Astrocyte (in vitro differentiated cells and primary cell): ENCODE data around the gene TAP2. TPM values are rescaled to one million over a fixed set of nuclear protein-coding genes. Genes with fewer than 3 reads are reported as not detected.

Experiments used
- DNase-seq: peaks from one replicate; pipeline ENCODE4 v3.0.0-alpha.2; 2010; ENCODE audit warnings: low read depth
- FAIRE-seq: peaks from 2 replicates; lab custom pipeline; 2011; peaks lifted over from hg19 to GRCh38; lab: Jason Lieb, UNC
- H2AFZ ChIP-seq: 2 replicates; pipeline ENCODE4 v1.6.0; 2012; ENCODE audit warnings: low read depth, low read length, inconsistent platforms
- H3K27ac ChIP-seq: 2 replicates; pipeline ENCODE4 v1.5.1; 2011; ENCODE audit warnings: low read depth, low read length, inconsistent platforms
- H3K27me3 ChIP-seq: 2 replicates; pipeline ENCODE4 v1.6.0; 2011; ENCODE audit warnings: low read length, inconsistent platforms; ENCODE audit not compliant: insufficient read depth
- H3K36me3 ChIP-seq: 2 replicates; pipeline ENCODE4 v1.5.1; 2011; ENCODE audit warnings: low read length, inconsistent platforms; ENCODE audit not compliant: insufficient read depth
- H3K4me1 ChIP-seq: 2 replicates; pipeline ENCODE4 v1.5.1; 2011; ENCODE audit warnings: low read length, inconsistent platforms; ENCODE audit not compliant: insufficient read depth
- H3K4me2 ChIP-seq: 2 replicates; pipeline ENCODE4 v1.6.0; 2012; ENCODE audit warnings: low read length, inconsistent platforms
- H3K4me3 ChIP-seq: 2 replicates; pipeline ENCODE4 v1.5.1; 2011; ENCODE audit warnings: low read depth, mild to moderate bottlenecking, low read length, inconsistent platforms; ENCODE audit not compliant: insufficient read depth
- H3K79me2 ChIP-seq: 2 replicates; pipeline ENCODE4 v1.6.0; 2012; ENCODE audit warnings: mild to moderate bottlenecking, low read length, inconsistent platforms; ENCODE audit not compliant: insufficient read depth
- H3K9ac ChIP-seq: 2 replicates; pipeline ENCODE4 v1.6.0; 2012; ENCODE audit warnings: mild to moderate bottlenecking, low read length, inconsistent platforms
- H3K9me3 ChIP-seq: 2 replicates; pipeline ENCODE4 v1.5.1; 2012; ENCODE audit warnings: low read depth, mild to moderate bottlenecking, low read length, inconsistent platforms; ENCODE audit not compliant: insufficient read depth
- H4K20me1 ChIP-seq: 2 replicates; pipeline ENCODE4 v1.6.0; 2012; ENCODE audit warnings: low read length, inconsistent platforms; ENCODE audit not compliant: insufficient read depth
- H3K27ac Mint-ChIP-seq: one replicate; pipeline ENCODE4 v1.8.0; 2021; ENCODE audit warnings: mild to moderate bottlenecking, mixed read lengths; ENCODE audit not compliant: unreplicated experiment
- H3K27me3 Mint-ChIP-seq: one replicate; pipeline ENCODE4 v1.8.0; 2021; ENCODE audit warnings: low read depth, mixed read lengths; ENCODE audit not compliant: unreplicated experiment
- H3K36me3 Mint-ChIP-seq: one replicate; pipeline ENCODE4 v1.8.0; 2021; ENCODE audit warnings: low read depth, mixed read lengths; ENCODE audit not compliant: unreplicated experiment
- H3K4me1 Mint-ChIP-seq: one replicate; pipeline ENCODE4 v1.8.0; 2021; ENCODE audit warnings: low read depth, mixed read lengths; ENCODE audit not compliant: unreplicated experiment
- H3K4me3 Mint-ChIP-seq: one replicate; pipeline ENCODE4 v1.8.0; 2021; ENCODE audit warnings: mild to moderate bottlenecking, moderate library complexity, mixed read lengths; ENCODE audit not compliant: unreplicated experiment
- H3K9me3 Mint-ChIP-seq: one replicate; pipeline ENCODE4 v1.8.0; 2021; ENCODE audit warnings: mild to moderate bottlenecking, mixed read lengths; ENCODE audit not compliant: unreplicated experiment
- EZH2 ChIP-seq: IDR thresholded peaks from 2 replicates; pipeline ENCODE4 v1.6.1; 2012; ENCODE audit warnings: mild to moderate bottlenecking, low read length, inconsistent platforms; ENCODE audit not compliant: insufficient read depth
- total RNA-seq: library from RNA; stranded (reverse); gene quantifications from 2 replicates; pipeline ENCODE4 v1.2.1, GENCODE V29; 2021
- TF ChIP-seq, protein P1 (sequence below): IDR thresholded peaks from 2 replicates; pipeline ENCODE4 v1.5.1; 2011; ENCODE audit warnings: low read depth, mild to moderate bottlenecking, inconsistent platforms, low read length, moderate library complexity; ENCODE audit not compliant: insufficient read depth

TAP2 gene
- total RNA-seq, 1 donor from 2014 or later = 118 TPM

DNA sequence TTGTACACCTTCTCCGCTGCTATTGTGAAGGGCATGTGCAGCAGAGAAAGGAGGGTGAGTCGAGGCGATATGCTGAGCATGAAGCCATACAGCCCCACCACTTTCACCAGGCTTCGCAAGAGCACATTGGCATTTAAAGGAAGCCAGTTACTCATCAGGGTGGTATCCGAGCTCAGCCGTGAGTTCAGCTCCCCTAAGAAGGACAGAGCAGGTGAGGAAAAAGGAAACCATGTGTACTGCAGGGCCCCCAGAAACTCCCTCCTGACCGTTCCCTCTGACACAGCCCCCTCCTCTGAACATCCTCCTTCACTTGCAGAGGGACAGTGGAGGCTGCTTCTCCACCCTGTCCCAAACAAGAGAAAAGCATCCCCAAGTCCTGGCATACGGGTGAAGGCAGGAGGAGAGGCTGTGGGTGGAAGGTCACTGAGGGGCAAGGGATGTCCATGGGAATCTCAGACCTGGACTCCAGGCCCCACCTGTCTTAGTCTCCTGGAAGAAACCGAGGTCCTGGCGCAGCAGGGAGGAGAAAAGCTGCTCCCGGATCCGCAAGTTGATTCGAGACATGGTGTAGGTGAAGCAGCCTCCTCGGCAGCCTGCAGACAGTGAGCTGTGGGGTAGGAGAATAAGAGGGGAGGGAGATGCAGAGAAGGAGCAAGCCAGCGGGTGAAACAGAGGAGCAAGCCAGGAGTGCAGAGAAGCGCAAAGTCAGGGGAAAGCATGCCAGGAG is 3.2 kb downstream of the TAP2 start:
- DNase-seq (no peak), FAIRE-seq (no peak)
- H3K9ac ChIP-seq = no peak overlapping the region
- no peaks in the 10 kb centered on the region for H3K9me3 ChIP-seq
- Mint-ChIP-seq H3K4me3 (peak overlapping the region; percentile 40), H3K27ac (no peak overlapping the region), H3K36me3 (peaks cover 31% of the 10 kb centered on the region), H3K9me3 (no peaks in the 10 kb centered on the region), H3K4me1 (peaks cover 19% of the 10 kb centered on the region), H3K27me3 (no peaks in the 10 kb centered on the region)
- no peaks in the 10 kb centered on the region for H3K36me3 ChIP-seq
- H3K27me3 ChIP-seq = no peaks in the 10 kb centered on the region
- TF ChIP-seq, protein P1, sequence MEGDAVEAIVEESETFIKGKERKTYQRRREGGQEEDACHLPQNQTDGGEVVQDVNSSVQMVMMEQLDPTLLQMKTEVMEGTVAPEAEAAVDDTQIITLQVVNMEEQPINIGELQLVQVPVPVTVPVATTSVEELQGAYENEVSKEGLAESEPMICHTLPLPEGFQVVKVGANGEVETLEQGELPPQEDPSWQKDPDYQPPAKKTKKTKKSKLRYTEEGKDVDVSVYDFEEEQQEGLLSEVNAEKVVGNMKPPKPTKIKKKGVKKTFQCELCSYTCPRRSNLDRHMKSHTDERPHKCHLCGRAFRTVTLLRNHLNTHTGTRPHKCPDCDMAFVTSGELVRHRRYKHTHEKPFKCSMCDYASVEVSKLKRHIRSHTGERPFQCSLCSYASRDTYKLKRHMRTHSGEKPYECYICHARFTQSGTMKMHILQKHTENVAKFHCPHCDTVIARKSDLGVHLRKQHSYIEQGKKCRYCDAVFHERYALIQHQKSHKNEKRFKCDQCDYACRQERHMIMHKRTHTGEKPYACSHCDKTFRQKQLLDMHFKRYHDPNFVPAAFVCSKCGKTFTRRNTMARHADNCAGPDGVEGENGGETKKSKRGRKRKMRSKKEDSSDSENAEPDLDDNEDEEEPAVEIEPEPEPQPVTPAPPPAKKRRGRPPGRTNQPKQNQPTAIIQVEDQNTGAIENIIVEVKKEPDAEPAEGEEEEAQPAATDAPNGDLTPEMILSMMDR = no peak
- TF ChIP-seq EZH2 = no peak
- no peak overlapping the region for H2AFZ ChIP-seq
- H4K20me1 ChIP-seq = peaks cover 8% of the 10 kb centered on the region
- H3K79me2 ChIP-seq = peaks cover 9% of the 10 kb centered on the region
- H3K4me3 ChIP-seq = no peak overlapping the region
- peaks cover 10% of the 10 kb centered on the region for H3K4me1 ChIP-seq
- H3K27ac ChIP-seq = no peak overlapping the region
- no peak overlapping the region for H3K4me2 ChIP-seq

DNA sequence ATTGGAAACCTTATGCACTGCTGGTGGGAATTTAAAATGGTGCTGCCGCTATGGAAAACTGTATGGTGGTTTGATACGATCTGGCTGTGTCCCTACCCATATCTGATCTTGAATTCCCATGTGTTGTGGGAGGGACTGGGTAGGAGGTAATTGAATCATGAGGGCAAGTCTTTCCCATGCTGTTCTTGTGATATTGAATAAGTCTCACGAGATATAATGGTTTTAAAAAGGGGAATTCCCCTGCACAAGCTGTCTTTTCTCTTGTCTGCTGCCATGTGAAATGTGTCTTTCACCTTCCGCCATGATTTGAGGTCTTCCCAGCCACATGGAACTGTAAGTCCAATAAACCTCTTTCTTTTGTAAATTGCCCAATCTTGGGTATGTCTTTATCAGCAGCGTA is 4.9 kb downstream of the TAP2 start:
- Mint-ChIP-seq H3K27me3 (no peaks in the 10 kb centered on the region), H3K9me3 (no peaks in the 10 kb centered on the region), H3K4me3 (no peak overlapping the region), H3K4me1 (peaks cover 19% of the 10 kb centered on the region), H3K36me3 (peaks cover 45% of the 10 kb centered on the region), H3K27ac (no peak overlapping the region)
- DNase-seq (no peak), FAIRE-seq (no peak)
- Histone ChIP-seq H3K36me3 (no peaks in the 10 kb centered on the region), H3K27ac (no peak overlapping the region), H3K4me3 (no peak overlapping the region), H3K9me3 (no peaks in the 10 kb centered on the region), H4K20me1 (peaks cover 8% of the 10 kb centered on the region), H3K9ac (no peak overlapping the region), H3K4me1 (peaks cover 10% of the 10 kb centered on the region), H3K27me3 (no peaks in the 10 kb centered on the region), H2AFZ (no peak overlapping the region), H3K79me2 (peaks cover 9% of the 10 kb centered on the region), H3K4me2 (no peak overlapping the region)
- no peak for TF ChIP-seq EZH2
- TF ChIP-seq, protein P1 = no peak

DNA sequence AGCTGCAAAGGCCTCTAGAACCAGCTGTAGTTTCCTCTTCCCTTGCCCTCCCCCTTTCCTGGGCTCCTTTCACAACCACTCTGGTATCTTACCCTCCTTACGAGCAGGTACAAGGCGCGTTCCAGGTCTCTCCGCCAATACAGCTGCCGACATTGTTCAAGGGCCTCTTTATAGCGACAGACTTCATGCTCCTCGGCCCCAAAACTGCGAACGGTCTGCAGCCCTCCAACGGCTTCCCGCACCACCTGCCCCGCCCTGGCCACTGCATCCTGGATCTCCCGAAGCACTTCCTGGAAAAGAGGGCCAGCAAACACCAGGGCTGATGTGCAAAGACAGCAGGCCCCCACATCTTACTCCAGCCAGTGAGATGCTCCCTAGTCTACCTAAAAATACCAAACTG is 6.0 kb downstream of the TAP2 start:
- Mint-ChIP-seq H3K4me3 (no peak overlapping the region), H3K4me1 (peaks cover 19% of the 10 kb centered on the region), H3K27me3 (no peaks in the 10 kb centered on the region), H3K27ac (no peak overlapping the region), H3K36me3 (peaks cover 46% of the 10 kb centered on the region), H3K9me3 (no peaks in the 10 kb centered on the region)
- Histone ChIP-seq H3K4me2 (no peak overlapping the region), H3K79me2 (peaks cover 6% of the 10 kb centered on the region), H3K27me3 (no peaks in the 10 kb centered on the region), H3K9ac (no peak overlapping the region), H3K27ac (no peak overlapping the region), H3K4me1 (peaks cover 5% of the 10 kb centered on the region), H2AFZ (no peak overlapping the region), H3K36me3 (peaks cover 4% of the 10 kb centered on the region), H3K4me3 (no peak overlapping the region), H3K9me3 (no peaks in the 10 kb centered on the region), H4K20me1 (peaks cover 8% of the 10 kb centered on the region)
- TF ChIP-seq EZH2 = no peak
- TF ChIP-seq, protein P1 = no peak
- FAIRE-seq (no peak), DNase-seq (no peak)
